ENCODE results near the gene KDM4B.
A peak's percentile ranks its signal among the peaks of the same experiment; 100 is the strongest.
"Not testable (repeated sequence)": the region's sequence is repeated elsewhere in the genome, so short reads cannot be mapped to it uniquely, and the experiment has no call there.

Gene KDM4B

DNA sequence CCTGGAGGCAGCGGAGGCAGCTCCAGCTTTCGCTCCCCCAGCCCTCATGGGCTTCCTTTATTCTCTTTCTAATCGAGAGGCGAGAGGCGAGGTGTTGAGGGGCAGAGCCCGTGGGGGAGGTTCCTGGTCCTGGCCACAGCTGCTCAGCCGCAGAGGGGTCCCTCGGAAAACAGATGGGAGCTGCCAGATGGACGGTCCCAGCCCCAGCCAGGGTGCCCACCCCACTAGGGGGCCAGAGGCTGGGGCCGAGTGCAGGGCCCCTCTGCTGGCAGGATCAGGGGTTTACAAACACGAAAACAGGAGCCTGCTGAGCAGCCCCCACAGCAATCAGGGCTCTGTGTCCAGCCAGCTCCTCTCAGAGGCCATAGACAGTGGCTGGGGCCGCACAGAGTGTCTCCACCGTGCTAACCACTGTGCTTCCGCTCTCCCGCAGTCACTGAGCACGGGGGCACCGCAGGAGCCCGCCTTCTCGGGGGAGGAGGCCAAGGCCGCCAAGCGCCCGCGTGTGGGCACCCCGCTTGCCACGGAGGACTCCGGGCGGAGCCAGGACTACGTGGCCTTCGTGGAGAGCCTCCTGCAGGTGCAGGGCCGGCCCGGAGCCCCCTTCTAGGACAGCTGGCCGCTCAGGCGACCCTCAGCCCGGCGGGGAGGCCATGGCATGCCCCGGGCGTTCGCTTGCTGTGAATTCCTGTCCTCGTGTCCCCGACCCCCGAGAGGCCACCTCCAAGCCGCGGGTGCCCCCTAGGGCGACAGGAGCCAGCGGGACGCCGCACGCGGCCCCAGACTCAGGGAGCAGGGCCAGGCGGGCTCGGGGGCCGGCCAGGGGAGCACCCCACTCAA, 182.2 kb downstream of the KDM4B start:
- no peak for DNase-seq (ENCODE audit: low read depth in 2 of 2)

DNA sequence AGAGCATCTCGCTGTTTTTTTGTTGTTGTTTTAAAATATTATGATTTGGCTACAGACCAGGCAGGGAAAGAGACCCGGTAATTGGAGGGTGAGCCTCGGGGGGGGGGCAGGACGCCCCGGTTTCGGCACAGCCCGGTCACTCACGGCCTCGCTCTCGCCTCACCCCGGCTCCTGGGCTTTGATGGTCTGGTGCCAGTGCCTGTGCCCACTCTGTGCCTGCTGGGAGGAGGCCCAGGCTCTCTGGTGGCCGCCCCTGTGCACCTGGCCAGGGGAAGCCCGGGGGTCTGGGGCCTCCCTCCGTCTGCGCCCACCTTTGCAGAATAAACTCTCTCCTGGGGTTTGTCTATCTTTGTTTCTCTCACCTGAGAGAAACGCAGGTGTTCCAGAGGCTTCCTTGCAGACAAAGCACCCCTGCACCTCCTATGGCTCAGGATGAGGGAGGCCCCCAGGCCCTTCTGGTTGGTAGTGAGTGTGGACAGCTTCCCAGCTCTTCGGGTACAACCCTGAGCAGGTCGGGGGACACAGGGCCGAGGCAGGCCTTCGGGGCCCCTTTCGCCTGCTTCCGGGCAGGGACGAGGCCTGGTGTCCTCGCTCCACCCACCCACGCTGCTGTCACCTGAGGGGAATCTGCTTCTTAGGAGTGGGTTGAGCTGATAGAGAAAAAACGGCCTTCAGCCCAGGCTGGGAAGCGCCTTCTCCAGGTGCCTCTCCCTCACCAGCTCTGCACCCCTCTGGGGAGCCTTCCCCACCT, 183.3 kb downstream of the KDM4B start:
- no peak for DNase-seq (ENCODE audit: low read depth in 2 of 2)

DNA sequence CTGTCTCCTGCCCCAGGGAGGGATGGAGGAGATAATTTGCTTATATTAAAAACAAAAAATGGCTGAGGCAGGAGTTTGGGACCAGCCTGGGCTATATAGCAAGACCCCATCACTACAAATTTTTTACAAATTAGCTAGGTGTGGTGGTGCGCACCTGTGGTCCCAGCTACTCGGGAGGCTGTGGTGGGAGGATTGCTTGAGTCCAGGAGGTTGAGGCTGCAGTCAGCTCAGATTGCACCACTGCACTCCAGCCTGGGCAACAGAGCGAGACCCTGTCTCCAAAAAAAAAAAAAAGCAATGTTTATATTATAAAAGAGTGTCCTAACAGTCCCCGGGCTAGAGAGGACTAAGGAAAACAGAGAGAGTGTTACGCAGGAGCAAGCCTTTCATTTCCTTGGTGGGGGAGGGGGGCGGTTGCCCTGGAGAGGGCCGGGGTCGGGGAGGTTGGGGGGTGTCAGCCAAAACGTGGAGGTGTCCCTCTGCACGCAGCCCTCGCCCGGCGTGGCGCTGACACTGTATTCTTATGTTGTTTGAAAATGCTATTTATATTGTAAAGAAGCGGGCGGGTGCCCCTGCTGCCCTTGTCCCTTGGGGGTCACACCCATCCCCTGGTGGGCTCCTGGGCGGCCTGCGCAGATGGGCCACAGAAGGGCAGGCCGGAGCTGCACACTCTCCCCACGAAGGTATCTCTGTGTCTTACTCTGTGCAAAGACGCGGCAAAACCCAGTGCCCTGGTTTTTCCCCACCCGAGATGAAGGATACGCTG, 184.0 kb downstream of the KDM4B start:
- DNase-seq (ENCODE audit: low read depth in 2 of 2), result no peak

DNA sequence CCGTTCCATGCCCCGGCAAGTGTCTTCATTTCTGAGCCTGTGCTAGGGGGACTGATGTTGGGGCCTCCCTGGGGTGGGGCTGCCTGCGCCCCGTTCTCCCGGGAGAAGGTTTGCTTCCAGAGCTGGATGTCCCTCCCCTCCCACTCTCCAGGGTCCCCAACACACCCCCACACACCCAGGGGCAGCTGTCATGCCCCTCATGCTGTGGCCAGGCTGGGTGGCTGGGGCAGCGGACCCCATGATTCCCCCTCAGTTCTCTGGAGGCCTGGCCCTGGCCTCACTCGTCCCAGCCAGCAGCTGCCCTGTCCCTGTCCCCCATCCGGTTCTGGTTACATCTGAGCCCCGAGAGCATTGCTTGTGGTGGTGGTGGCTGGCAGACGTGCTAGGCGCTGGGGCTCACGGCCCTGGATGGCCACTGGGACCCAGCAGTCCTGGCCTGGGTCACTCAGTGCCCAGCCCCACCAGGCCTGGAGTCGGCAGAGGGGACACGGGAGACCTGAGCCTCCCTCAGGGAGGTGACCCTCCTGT, 184.8 kb downstream of the KDM4B start:
- DNase-seq (ENCODE audit: low read depth in 2 of 2), result no peak

DNA sequence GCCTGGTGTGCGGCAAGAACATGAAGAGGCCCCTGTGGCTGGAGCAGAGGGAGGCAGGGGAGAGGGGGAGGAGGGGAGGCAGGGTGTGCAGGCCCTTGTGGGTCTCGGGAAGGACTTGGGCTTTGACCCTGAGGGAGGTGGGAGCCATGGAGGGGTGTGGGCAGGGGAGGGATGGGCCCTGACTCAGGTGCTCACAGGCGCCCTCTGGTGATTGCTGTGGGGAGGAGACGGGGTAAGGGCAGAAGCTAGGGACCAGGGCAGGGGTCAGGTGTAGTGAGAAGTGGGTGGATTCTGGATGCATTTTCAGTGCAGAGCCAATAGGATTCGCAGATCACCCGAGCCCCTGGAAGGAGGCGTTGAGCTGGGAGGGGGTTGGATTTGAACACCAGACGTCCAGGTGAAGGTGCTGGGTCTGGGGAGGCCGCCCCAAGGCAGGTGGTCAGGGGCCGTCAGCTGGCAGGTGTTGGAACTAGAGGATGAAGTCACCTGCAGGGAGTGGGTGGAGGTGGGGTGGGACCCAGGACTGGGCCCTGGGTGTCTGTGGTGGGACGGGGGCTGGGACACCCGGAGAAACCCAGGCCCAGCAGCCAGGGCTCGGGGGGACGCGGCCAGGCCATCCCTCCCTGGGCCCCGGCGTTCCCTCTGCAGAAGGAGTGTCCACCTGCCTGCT, 185.4 kb downstream of the KDM4B start:
- no peak for DNase-seq (ENCODE audit: low read depth in 2 of 2)

DNA sequence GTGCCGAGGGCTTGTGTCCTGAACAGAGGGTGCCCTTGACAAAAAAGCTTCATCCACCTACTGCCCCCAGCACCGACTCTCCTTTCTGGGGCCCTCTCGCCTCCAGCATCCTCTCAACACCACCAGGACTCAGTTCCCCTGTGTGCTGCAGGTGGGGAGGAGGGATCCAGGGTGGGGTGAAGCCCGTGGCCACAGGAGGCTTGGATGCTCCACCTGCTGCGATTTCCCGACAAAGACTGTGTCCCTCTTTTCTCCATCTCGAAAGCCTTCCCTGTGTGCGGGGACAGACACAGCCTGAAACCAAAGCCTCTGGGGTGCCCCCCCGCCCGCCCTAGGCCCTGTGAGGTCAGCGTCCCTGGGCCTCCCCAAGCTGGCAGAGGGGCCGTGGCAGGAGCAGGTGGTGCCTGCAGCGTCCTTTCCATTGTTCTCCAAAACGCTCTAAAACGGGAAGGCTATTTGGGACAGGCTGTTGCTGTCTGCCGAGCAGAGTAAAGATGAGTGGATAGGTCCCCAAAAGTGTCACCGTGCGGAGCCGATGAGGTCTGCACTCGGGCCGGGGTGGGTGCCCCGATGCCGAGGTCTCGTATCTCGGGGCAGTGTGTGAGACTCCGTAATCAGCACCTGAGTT, 186.0 kb downstream of the KDM4B start:
- no peak for DNase-seq (ENCODE audit: low read depth in 2 of 2)

DNA sequence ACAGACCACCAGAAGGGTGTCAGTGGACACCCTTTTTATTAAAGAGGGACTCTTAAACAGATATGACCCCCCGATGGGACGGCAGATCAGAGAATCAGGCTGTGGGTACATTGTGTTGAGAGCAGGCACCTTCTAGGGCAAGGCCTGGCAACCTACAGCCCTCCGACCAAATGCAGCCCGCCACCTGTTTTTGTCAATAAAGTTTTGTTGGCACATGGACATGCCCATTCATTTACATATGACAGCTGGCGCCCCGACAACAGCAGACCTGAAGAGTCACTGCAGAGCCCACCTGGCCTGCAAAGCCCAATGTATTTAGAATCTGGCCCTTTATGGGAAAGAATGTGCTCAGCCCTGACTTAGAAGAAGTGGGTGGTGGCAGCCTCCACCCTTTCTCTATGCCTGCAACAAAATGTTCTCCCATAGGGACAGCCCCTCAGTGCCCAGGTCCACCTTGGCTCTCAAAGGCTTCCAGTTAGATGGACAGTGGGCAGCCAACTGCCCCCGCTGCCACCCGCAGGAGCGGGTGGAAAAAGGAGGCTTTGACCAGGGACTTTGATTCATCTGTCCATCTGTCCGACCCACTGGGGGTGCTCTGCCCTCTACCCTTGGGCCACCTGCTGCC, 186.8 kb downstream of the KDM4B start:
- no peak for DNase-seq (ENCODE audit: low read depth in 2 of 2)

DNA sequence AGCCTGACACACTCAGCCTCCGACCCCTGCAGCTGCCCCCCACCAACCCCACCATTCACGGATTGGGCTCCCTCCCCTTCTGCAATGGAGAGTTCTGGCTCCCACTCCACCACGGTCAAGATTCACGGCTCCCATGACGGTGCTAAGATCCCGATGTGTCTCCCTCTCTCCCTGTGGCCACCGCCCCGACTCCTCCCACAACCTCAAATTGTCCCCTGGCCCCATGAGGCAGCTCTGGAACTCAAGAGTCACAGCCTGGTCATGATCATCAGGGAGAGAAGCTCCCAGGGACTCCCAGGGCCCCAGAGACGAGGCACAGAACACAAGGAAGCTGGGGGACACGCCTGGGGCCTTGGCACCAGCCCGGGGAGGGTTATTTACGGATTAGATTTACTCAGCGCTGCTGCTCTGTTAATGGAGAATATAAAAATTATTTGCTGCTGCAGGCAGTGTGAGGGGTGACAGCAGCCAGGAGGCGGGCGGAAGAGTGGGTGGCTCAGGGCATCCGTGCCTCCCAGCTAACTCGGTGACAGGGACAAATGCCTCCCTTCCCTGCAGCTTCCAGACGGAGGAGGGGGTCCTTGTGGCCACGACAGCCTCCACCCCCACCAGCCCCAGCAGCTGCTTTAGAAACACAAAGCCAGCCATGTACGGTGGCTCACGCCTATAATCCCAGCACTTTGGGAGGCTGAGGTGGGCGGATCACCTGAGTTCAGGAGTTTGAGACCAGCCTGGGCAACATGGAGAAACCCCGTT, 187.5 kb downstream of the KDM4B start:
- DNase-seq (ENCODE audit: low read depth in 2 of 2), result no peak

DNA sequence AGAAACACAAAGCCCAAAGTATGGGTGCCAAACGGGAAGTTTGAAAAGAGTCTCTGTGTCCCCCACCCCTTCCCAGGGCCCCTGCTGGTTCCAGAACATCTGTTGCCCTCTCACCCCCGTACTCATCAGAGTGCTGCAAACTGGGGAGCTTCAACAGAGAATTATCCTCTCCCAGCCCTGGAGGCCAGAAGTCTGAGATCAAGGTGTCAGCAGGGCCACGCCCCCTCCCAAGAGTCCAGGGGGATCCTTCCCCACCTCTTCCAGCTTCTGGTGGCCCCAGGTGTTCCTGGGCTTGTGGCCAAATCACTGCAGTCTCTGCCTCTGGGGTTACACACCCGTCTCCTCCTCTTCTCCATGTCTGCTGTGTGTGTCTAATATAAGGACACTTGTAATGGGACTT, 188.3 kb downstream of the KDM4B start:
- no peak for DNase-seq (ENCODE audit: low read depth in 2 of 2)

DNA sequence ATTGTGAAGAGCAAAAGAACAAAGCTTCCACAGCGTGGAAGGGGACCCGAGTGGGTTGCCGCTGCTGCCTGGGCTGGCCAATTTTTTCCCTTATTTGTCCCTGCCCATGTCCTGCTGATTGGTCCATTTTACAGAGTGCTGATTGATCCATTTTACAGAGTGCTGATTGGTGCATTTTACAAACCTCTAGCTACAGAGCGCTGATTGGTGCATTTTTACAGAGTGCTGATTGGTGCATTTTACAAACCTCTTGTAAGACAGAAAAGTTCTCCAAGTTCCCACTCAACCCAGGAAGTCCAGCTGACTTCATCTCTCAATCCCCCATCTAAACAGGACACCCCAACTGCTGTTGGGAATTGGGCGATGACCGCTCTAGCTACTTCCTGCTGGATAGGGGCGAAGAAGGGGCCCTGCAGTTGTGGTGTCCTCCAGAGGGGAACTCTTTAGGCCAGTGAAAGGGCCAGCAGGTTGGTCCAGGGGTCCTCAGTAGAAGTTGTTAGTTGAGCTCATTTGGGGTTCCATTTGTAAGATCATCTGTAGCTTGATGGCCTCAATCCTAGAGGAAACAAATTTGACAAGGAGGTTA, 189.7 kb downstream of the KDM4B start:
- not testable (repeated sequence) for DNase-seq (ENCODE audit: low read depth in 2 of 2)

DNA sequence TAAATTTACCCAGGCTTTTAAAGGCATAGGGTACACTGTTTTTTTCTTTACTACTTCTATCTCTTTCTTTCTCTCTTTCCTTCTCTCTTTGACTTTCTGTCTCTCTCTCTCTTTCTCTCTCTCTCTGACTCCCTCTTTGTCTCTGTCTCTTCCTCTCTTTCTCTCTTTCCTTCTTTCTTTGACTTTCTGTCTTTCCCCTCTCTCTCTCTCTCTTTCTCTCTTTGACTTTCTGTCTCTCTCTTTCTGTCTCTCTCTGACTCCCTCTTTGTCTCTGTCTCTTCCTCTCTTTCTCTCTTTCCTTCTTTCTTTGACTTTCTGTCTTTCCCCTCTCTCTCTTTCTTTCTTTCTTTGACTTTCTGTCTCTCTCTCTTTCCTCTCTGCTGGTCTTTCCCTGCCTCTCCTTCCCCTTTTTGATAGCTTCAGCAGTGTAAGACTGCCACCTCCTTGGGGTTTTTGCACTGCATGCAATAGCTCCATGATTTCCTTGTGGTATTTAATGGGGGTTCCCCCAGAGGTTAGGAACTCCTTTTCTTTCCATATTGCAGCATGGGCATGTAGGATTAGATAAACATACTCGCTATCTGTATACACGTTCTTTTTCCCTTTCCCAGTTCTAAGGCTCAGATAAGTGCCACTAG, 191.4 kb downstream of the KDM4B start:
- DNase-seq (ENCODE audit: low read depth in 2 of 2), result not testable (repeated sequence)

DNA sequence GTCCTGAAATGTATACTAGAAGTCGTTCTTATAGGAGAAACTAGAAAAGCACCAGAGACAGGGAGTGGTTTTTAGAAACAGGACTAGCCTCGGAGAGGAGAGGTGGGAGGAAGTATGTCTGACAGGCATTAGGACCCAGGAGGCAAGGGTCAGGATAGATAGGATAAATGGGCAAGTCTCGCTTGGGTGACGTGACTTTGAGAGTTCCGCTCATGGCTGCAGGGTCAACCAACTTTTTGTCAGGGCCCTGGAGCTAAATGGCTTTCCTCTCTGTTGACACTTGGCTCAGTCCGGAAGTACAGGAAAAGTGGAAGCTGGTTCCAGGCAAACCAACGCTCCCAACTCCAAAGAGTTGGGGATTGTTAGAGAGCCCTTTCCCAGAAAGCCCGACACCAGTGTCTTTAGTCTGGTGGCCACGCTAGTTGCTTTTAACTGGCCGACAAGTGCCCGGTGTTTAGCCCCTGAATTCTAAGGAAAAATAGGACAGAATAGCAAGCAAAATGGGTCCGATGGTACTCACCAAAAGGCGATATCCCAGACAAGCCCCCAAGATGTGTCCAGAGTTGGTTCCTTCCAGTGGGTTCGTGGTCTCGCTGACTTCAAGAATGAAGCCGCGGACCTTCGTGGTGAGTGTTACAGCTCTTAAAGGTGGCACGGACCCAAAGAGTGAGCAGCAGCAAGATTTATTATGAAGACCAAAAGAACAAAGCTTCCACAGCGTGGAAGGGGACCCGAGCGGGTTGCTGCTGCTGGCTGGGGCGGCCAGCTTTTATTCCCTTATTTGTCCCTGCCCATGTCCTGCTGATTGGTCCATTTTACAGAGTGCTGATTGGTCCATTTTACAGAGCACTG, 196.2 kb downstream of the KDM4B start:
- DNase-seq (ENCODE audit: low read depth in 2 of 2), result not testable (repeated sequence)

DNA sequence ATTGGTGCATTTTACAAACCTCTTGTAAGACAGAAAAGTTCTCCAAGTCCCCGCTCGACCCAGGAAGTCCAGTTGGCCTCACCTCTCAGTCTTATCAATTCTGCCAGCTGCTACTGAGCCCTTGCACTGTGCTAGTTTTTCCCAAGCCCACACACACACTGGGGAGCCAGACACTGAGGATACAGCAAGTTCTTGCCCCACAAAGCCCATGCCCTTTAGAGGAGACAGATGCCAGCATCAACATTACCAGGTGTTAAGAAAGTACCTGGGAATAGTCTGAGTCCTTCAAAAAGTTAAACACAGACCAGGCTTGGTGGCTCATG, 196.7 kb downstream of the KDM4B start:
- DNase-seq (ENCODE audit: low read depth in 2 of 2), result no peak

DNA sequence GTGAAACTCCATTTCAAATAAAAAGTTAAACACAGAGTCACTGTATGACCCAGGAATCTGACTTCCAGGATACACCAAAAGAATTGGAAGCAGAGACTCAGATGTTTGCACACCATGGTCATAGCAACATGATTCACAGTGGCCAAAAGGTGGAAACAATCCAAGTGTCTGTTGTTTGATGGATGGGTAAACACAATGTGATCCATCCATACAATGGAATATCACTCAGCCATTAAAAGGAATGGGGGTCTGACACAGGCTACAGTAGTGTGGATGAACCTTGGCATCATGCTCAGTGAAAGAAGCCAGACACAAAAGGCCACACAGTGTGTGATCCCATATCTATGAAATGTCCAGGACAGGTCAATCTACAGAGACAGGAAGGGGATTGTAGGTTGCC, 197.3 kb downstream of the KDM4B start:
- DNase-seq (ENCODE audit: low read depth in 2 of 2), result no peak

DNA sequence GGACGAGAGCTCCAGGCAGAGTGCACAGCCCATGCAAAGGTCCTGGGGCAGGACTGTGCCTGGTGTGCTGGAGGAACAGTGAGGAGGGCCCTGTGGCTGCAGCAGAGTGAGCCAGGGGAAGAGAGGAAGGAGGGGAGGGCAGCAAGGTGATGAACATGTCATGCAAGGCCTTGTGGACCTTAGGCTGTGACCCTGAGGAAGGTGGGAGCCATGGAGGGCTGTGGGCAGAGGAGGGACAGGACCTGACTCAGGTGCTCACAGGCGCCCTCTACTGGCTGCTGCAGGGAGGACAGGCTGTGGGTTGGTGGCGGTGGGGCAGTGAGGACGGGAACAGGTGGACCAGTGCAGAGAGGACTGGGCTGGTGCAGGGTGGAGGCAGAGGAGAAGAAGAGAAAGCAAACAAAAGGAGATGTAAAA, 201.4 kb downstream of the KDM4B start:
- peak in 1 of 2 donors; percentile 34 for DNase-seq (ENCODE audit: low read depth in 2 of 2)

DNA sequence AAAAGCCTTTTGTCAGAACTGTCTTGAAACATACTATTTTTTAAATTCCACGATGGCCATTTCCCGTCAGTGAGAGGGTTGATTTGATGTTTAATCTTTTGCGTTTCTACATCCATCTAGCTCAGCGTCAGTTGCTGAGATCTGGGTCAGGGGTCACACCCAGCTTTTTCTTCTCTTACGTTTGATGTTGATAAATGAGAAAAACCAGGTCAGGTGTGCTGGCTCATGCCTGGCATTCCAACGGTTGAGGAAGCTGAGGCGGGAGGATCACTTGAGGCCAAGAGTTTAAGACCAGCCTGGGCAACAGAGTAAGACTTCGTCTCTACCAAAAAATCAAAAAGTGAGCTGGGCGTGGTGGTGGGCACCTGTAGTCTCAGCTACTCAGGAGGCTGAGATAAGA, 202.8 kb downstream of the KDM4B start:
- DNase-seq (ENCODE audit: low read depth in 2 of 2), result no peak

DNA sequence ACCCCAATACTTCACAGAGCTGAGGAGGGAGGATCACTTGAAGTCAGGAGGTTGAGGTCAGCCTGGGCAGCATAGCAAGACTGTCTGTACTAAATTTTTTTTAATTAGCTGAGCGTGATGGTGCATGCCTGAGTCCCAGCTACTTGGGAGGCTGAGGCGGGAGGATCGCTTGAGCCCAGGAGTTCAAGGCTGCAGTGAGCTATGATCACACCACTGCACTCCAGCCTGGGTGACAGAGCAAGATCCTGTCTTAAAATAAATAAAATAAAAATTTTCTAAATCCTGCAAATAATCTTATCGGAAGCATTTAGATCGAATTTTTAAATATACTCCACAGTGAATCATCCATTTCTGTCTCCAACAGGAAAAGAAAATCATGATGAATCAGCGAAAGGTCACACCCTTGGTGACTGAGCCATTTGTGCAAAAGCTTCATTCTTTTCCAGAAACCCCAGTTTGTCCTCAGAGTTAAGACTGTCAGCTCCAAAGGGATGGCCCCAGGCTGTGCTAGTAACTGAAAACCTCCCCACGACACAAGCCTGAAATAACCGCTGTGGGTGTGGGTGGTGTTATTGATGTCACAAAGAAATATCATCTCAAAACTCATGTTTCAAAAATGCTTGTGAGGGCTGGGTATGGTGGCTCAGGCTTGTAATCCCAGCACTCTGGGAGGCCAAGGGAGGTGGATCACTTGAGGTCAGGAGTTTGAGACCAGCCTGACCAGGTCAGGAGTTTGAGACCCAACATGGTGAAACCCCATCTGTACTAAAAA, 204.1 kb downstream of the KDM4B start:
- DNase-seq (ENCODE audit: low read depth in 2 of 2), result no peak
